NCI-H82 treated with DMSO at 0.1 percent for 48 hours (cell line): Measurements from ENCODE around the gene KRT78.

Source experiments
- DNase-seq: peaks from one replicate; lab custom pipeline; 2025; ENCODE audit not compliant: unreplicated experiment; lab: John Stamatoyannopoulos, UW

KRT78 gene

DNA sequence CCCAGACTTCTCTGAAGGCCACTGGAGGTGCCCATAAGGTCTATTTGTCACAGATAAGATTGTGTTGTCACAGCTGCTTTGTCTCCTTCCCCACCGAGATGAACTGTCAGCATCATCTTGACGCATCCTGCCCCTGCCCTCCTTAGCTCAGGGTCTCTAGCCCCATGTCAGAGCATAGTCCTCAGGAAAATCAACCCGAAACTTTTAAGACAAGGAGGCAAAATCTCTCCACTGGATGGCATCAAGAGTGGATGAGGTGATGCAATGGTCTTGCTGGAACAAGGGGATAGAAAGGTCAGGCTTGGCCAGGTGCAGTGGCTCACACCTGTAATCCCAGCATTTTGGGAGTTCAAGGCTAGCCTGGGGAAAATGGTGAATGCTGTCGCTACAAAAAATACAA is 22.8 kb downstream of the KRT78 start:
- DNase-seq = no peak

DNA sequence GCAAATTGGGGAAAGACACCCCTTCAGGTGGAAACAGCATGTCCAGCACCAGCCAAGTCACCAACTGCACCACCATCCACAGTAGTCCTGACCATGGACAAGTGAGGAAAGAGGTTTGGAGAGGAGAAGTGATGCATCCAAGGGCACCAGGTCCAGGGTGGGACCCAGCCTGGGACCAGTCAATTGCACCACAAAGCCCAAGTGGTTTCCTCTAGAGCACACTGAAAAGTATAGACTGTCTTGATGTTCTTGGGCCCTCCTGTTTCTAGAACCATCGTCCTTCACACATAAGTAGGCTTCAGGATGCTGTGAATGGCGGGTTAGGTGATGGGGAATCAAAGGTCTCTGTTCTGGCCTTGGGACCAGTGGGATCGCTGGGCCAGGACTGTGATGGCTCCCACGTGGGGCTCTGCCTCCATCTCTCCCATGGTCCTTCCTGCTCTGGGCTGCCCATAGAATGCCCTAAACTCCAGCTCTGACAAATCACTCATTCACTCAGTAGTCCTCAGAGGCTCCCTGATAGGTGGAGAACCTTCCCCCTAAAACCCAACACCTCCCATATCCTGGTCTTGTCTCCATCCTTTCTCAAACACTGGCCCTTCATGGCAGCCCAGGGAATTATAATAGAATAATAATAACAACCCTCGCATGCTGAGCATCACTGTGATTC is 23.9 kb downstream of the KRT78 start:
- no peak for DNase-seq

DNA sequence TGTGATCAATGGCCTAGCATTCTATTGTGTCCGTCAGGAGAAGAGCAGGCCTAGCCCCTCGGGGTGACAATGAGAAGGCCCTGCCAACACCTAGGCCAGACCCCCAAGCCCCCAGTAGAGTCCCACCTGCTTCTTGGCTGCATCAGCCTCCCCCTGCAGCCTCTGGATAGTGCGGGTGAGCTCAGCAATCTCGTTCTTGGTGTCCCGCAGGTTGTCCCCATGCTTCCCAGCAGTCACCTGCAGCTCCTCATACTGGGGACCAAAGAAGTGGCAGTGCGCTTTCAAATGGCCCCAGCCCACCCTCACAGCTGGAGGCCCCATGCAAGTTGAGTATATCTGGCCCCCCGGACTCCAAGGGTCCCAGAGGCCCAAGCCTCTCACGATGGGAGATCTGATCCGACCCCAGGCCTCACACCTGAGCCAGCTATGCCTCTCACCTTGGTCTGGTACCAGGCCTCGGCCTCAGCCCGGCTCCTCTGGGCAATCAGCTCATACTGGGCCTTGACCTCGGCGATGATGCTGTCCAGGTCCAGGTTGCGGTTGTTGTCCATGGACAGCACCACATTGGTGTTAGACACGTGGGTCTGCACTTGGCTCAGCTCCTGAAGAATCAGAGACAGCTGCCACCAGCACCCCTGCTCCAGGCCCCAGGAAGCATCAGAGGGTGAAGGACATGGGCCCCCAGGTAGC is 24.9 kb downstream of the KRT78 start:
- no peak for DNase-seq

DNA sequence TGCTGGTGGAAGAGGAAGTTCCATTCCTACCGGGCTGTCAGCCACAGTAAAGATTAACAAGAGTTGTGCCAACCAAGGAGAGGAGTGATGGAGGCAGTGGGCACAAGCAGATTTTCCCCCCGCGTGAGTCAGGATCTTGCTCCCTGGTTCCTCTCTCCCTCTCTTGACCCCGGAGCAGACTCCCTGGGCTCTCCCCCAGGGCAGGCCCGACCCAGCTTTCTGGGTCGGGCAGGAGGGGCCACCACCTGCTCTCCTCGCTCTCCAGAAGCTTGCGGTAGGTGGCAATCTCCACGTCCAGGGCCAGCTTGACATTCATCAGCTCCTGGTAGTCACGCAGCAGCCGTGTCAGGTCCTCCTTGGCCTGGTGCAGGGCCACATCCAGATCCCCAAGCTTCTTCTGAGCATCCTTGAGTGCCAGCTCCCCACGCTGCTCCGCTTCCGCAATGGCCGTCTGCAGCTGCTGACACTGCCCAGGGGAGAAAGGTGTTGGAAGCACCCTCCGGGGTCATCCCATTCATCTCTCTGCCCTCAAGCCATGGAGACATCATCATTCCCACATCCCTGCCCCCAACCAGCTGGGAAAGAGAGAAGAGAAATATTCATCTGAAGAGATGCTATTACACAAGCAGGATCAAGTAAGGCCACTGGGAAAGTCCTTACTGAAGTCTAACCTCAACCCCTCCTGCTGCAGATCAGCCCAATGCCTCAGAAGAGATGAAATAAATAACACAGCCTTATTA is 25.9 kb downstream of the KRT78 start:
- no peak for DNase-seq

DNA sequence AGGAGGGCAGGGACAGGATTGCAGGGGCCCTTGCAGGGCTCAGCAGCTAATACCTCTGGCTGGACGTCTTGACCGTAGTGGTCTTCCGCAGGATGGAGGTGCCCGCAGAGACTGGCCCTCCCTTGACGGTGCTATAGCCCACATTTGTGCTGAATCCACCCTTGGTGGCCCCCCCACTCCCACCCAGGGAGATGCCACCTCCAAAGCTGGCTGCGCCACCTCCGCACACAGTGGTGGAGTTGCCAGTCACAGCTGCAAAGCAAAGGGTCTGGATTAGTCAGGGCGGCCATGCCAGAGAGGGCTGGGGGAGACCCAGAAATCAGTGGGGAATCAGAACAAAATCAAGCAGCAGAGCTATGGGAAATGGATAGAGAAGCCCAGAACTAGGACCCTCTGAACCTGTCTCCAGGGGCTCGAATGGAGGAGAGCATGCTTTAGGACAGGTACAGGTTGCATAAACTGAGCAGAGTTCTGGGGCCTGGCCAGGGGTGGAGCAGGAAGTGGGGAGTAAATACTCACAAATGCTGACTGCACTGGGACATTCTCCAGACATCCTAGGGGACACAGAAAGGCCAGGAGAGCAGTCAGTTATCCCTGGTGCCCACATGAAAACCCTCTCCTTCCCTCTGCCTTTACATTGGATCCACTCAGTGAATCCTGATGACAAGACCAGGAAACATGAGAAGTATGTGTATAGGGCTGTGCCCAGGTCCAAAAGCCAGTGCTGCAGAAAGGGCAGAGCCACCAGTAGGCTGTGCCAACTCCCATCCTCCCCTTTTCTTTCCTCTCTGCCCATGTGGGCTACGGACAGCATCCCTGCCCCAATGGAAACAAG is 26.8 kb downstream of the KRT78 start:
- no peak for DNase-seq

DNA sequence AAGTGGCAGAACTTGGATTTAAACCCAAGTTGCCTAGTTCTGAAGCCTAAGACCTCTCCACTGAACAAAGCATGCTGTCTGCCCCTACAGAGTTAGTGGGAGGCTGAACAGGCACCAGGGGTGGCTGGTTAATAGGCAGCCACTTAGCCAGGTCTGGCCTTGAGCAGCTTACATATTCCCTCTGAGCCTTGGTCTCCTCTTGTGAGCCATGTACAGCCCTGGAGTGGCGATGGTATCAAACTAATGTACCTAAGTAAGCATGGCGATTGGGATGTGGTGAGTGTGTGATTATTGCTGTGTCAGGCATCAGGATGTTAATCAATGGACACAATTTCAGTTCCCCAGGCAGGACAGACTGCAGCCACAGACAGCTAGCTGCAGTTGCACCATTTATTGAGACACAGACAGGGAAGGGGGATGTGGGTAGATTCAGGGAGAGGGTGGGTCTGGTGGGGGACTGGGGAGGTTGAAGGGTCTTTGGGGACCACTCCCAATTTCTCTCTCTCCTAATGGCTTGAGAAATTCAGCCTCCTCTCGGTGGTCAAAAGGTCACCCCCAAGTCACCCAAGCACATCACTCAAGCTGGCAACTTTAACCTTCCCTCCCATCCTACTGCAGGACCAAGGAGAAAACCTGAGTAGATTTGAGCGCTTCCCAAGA is 27.6 kb downstream of the KRT78 start:
- no peak for DNase-seq

DNA sequence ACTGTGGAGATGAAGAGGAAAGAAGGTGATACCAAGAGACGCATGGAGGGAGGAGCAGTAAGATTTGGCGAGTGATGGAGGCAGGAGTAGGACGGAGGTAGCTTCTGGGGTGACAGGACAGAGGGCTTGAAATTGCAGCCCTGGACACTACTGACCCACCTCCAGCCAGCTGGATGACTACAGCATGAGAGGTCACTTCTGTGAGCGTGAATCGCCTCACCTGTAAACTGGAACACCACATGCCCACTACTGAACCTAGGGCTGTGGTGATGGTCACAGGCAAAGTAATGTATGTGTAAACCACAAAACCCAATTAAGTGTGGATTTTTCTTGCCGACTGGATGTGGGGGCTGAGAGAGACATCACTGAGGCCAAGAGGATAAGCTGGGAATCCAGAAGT is 28.3 kb downstream of the KRT78 start:
- no peak for DNase-seq

DNA sequence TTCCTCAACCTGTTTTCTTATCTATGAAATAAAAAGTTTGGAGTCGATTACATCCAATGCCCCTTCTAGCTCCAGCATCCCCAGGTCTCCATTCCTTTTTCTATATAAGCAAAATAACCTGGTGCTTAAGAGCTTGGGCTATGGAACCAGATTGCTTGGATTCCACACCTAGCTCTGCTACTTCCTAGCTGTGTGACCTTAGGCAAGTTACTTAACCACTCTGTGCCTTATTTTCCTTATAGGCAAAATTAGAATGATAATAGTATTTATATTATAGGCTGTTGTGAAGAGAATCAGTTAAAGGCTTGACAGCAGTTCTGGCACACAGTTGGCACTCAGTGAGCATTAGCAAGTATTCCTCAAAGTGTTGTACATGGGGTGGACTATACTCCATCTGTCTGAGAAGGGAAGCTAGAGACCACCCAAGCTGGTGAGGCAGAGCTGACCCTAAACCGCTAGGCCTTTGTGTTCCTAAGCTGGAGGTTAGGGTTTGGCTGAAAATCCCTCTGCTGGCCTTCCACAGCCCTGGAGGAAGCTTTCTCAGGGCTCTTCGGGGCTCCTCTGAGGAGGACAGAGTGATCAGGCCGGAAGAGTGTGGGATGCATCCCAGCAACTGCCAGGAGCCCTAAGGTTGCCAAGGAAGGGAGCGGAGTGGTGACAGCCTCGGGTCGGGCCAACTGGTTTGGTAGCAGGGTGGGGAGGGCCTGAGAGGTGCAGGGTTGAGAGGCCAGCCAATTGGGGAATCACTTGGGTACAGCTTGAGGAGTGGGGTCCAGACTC is 28.9 kb downstream of the KRT78 start:
- DNase-seq = no peak

DNA sequence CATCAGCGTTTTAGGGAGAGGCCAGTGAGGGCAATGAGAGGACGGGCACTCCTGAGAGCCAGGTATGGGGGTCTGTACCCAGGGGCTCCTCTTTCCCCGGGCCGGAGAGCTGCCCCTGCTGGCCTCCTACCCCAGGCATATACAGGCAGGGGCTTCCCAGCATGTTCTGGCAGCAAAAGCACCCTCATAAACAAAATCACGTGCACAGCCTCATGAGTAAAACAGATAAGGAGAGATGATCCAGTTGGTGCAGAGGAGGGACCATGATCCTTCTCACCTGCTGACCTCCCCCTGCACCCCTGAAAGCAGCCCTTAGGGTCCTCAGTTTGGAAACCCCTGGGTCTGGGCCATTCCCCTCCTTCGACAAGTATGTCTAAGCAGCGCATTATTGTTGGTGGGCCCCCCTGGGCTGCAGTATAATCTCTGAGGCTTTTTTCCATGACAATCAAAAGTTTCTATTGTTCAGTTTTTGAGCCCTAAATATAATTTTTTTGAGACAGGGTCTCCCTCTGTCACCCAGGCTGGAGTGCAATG is 29.8 kb downstream of the KRT78 start:
- DNase-seq = no peak

DNA sequence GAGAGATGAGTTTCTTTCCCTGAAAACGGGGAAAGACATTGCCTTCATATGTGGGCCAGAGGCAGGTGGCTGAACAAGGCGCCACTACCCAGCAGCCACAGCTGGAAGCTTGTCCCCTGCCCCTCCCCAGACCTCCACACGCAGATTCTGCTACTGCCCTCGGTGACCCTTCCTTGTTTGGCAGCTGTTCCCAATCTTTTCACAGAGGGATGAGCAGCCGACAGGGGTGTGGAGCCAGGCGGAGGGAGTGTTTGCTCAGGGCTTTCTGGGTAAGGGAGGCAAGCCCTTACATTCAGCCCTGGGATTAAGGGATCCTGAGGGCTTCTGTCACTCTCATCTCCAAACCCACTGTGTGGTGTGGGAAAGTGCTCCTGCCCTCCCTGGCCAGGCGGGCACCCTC is 30.4 kb downstream of the KRT78 start:
- peak; percentile 55 for DNase-seq

DNA sequence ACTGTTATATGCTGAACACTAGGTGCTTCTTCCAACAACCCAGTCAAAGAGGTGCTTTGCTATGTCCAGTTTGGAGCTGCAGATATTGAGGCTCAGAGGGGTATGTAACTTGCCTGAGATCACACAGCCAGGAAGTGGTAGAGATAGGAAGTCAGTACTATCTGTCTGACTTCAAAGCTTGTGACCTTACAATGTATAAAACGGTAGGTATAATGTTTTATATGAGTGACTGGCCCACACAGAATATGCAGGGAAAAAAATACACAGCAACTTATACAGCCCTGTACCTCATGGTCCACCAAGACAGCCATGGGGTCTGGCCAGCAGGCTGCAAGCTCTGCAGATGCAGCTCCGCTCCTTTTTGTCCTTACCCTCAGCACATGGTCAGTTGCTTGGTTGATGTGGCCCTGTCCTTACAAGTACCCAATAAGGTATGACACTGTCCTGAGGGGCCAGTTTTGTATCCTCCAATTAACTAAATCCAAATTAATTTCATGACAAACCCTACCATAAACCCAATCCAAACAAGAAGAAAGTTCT is 31.0 kb downstream of the KRT78 start:
- no peak for DNase-seq

DNA sequence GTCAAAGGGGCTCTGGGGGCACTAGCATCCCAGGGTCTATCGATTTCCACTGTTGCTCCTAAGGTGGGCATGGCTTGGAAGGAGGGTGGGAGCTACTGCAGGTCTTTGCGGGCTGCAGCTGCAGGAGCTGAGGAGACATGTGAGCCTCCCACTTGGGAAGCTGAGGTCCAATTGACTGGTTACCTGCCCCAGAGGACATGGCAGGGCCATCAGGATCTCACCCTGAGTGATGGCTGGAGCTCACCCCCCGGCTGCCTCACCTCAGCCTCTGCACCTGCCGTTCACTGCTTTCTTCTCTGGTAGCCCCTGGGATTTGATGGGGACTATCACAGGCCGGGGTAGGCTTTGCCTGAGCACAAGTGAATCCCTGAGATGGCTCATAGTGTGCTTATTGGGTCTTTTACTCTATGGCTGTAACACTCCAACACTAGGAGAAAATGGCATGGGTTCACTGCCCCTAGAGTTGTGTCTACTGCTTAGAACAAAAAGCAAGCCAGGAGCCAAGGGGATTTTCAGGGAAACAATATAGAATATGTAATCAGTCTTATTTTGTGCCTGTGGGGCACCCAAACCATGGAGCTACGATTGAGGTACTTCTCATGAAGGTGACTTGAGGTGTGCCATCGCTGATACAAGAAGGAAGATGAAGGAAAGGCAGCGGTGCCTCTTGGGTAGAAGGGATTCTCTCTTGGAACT is 31.6 kb downstream of the KRT78 start:
- no peak for DNase-seq

DNA sequence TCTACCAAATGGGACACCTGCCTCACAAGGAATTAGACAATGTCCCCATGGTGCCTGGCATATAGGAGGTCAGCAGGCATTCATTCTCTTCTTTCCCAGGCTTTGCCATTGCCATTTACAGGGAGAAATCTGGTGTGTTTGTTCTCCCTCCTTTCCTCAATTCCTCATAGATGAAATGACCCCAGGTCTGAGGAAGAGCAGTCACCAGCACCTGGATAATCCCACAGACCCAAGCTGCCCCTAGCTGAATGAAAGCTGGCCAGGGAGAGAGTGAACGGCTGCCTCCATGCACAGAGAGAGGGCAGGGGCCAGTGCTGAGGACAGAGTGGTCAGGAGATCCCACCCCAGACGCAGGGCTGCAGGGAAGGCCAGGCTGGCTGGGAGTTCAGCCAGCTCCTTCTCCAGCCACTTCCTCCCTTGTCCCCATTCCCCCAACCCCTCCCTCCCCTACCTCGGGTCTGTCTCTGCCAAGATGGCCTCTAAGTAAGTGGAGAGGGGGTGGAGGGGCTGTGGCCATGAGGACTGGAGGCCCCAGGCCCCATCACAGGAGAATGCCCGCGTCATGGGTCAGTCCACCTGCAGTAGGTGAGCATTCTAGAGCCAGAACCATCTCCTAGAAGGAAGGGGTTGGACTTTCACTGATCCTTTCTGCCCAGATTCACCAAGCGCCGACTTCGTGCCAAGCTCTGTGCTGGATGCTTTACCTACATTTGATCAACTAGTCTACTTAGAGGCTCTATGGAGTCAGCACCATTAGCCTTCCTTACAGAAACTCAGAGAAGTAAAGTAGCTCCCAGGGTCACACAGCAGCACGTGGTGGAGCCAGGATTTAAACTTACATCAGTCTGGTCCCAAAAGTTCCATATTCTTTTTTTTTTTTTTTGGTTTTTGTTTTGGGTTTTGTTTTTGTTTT is 32.9 kb downstream of the KRT78 start:
- DNase-seq = no peak

DNA sequence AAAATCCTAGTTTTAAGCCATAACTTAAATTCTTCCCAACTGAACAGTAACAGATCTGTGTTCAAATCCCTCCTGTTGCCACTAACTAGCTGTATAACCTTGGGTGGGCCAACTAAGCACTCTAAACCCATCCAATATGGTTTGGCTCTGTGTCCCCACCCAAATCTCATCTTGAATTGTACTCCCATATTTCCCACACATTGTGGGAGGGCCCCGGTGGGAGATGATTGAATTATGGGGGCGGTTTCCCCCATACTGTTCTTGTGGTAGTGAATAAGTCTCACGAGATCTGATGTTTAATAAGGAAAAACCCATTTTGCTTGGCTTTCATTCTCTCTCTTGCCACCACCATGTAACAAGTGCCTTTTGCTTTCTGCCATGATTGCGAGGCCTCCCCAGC is 33.6 kb downstream of the KRT78 start:
- no peak for DNase-seq

DNA sequence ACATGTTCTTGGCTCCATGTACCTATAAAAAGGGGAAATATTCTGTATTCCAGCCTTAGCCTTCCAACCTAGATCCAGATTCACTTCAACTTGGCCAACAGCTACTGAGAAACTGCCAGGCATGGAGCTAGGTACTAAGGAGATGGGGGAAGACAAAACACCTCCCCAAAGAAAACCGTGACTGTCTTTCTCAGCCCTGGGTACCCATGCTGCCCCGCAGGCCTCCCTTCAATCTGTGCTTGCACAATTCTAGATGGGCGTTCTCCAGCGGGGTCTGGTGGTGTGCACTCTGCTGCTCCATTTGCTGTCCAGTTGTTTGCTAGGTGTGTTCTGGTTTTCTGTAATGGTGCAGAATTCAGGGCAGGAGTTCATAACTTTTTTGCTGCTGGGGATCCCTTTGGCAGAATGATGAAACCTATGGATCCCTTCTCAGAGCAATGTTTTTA is 34.1 kb downstream of the KRT78 start:
- DNase-seq = no peak

DNA sequence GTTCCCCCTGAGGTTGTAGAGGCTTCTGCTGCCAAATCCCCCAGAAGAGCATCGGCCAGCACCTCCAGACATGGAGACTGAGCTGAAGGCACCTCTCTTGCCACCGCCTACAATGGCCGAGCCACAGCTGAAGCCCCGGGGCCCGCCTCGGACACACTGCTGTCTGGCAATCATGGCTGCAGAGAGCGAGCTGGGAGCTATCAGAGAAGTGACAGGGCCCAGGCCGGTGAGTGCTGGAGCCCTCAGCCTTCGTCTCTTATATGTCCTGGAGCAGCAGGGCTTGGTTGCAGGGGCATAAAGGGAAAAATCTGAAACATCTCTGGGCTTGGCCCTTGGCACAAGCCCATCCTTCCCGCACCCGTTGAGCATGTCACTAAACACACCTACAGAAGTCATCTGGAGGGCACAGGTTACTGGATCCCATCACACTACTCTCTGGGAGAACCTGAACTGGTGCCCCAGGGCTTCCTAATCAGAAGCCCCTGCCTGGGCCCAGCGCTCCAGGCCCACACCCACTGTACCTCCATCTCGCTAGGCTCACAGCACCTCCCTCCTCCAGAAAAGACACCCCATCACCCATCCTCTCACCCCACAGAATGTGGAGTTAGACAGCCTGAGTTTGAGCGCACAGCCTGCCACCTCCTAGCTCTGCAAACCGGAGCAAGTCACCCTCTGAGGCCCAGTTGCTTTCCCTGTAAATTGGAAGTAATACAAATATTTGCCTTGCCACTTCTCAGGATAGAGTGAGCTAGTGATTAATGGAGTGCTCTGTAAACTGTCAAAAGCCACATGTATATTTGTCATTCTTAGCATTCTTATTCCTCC is 34.7 kb downstream of the KRT78 start, which contains the start of gene KRT4:
Gene KRT4, minus strand, starts transcription at position 232 of the 825 bp plus-strand sequence. Its CDS starts 58 bp downstream, at position 174.
- DNase-seq = no peak
